Central memory CD8-positive, alpha-beta T cell (primary cell): ENCODE measurements around the gene PSD4.

Experiments used
- ATAC-seq: fragments of 150-1000 bp; cut with Tn5 transposase; replicated peaks from 2 replicates; pipeline ENCODE4 v1.10.0; 2022; ENCODE audit warnings: mild to moderate bottlenecking, moderate FRiP score, moderate number of reproducible peaks; ENCODE audit not compliant: poor library complexity, severe bottlenecking; ENCODE audit errors: extremely low read depth
- DNase-seq, 2 donors: peaks; one replicate each; pipeline ENCODE4 v3.0.0; 2021; ENCODE audit warnings: low spot score in 2 of 2
- H3K27ac Mint-ChIP-seq: one replicate; pipeline ENCODE4 v1.8.0; 2022; ENCODE audit warnings: low read depth, mild to moderate bottlenecking, moderate library complexity, mixed read lengths
- H3K27me3 Mint-ChIP-seq: one replicate; pipeline ENCODE4 v1.8.0; 2022; ENCODE audit warnings: mixed read lengths
- H3K36me3 Mint-ChIP-seq: one replicate; pipeline ENCODE4 v1.8.0; 2022; ENCODE audit warnings: mild to moderate bottlenecking, moderate library complexity, mixed read lengths; ENCODE audit not compliant: insufficient read depth
- H3K4me1 Mint-ChIP-seq: one replicate; pipeline ENCODE4 v1.8.0; 2022; ENCODE audit warnings: mixed read lengths
- H3K4me3 Mint-ChIP-seq: one replicate; pipeline ENCODE4 v1.8.0; 2022; ENCODE audit warnings: mild to moderate bottlenecking, moderate library complexity, mixed read lengths
- H3K9me3 Mint-ChIP-seq: one replicate; pipeline ENCODE4 v1.8.0; 2022; ENCODE audit warnings: mixed read lengths

PSD4 gene

GRCh38 chr2:113187771-113188170 lies 14.0 kb downstream of the PSD4 start:
- Mint-ChIP-seq H3K36me3 (peaks cover 63% of the 10 kb centered on the region), H3K27ac (peak overlapping the region; percentile 49), H3K9me3 (no peaks in the 10 kb centered on the region), H3K4me3 (peak overlapping the region; percentile 7), H3K4me1 (peaks cover 72% of the 10 kb centered on the region), H3K27me3 (no peaks in the 10 kb centered on the region)
- ATAC-seq (no peak), DNase-seq (no peak)

- H3K36me3 Mint-ChIP-seq: peaks cover 54% of the 10 kb centered on the region
- DNase-seq (no peak), ATAC-seq (no peak)
- no peaks in the 10 kb centered on the region for H3K9me3 Mint-ChIP-seq
- H3K27me3 Mint-ChIP-seq: no peaks in the 10 kb centered on the region
- H3K4me1 Mint-ChIP-seq: peaks cover 56% of the 10 kb centered on the region
- H3K4me3 Mint-ChIP-seq: no peak overlapping the region
- H3K27ac Mint-ChIP-seq: peak overlapping the region; percentile 45
Measured at GRCh38 chr2:113190871-113191270, 17.1 kb downstream of the PSD4 start.

- peaks cover 62% of the 10 kb centered on the region for H3K36me3 Mint-ChIP-seq
- no peak for DNase-seq
- no peak for ATAC-seq
Measured at GRCh38 chr2:113192459-113193100, 18.8 kb downstream of the PSD4 start.

GRCh38 chr2:113195923-113196501 lies 22.2 kb downstream of the PSD4 start:
- Mint-ChIP-seq H3K27me3 (no peaks in the 10 kb centered on the region), H3K4me3 (no peak overlapping the region), H3K27ac (peak overlapping the region; percentile 17), H3K4me1 (peaks cover 33% of the 10 kb centered on the region), H3K9me3 (no peaks in the 10 kb centered on the region), H3K36me3 (peaks cover 58% of the 10 kb centered on the region)
- ATAC-seq (no peak), DNase-seq (no peak)

More at GRCh38 chr2:113192459-113193100, 18.8 kb downstream of the PSD4 start:
- Mint-ChIP-seq H3K9me3 (no peaks in the 10 kb centered on the region), H3K4me3 (no peak overlapping the region), H3K27ac (peak overlapping the region; percentile 91), H3K4me1 (peaks cover 55% of the 10 kb centered on the region), H3K27me3 (no peaks in the 10 kb centered on the region)

GRCh38 chr2:113196839-113197238 lies 23.1 kb downstream of the PSD4 start:
- Mint-ChIP-seq H3K27ac (peak overlapping the region; percentile 17), H3K4me1 (peaks cover 33% of the 10 kb centered on the region)

GRCh38 chr2:113197347-113198047 lies 23.7 kb downstream of the PSD4 start:
- DNase-seq: no peak
- no peak for ATAC-seq
- peak overlapping the region; percentile 17 for H3K27ac Mint-ChIP-seq
- no peaks in the 10 kb centered on the region for H3K27me3 Mint-ChIP-seq
- peaks cover 33% of the 10 kb centered on the region for H3K4me1 Mint-ChIP-seq
- H3K4me3 Mint-ChIP-seq: no peak overlapping the region
- H3K36me3 Mint-ChIP-seq: peaks cover 50% of the 10 kb centered on the region
- no peaks in the 10 kb centered on the region for H3K9me3 Mint-ChIP-seq

More at GRCh38 chr2:113196839-113197238, 23.1 kb downstream of the PSD4 start:
- no peaks in the 10 kb centered on the region for H3K27me3 Mint-ChIP-seq
- no peak overlapping the region for H3K4me3 Mint-ChIP-seq
- DNase-seq (no peak), ATAC-seq (no peak)
- no peaks in the 10 kb centered on the region for H3K9me3 Mint-ChIP-seq
- peaks cover 50% of the 10 kb centered on the region for H3K36me3 Mint-ChIP-seq

GRCh38 chr2:113198048-113198789 lies 24.4 kb downstream of the PSD4 start:
- H3K27me3 Mint-ChIP-seq: no peaks in the 10 kb centered on the region
- ATAC-seq (no peak), DNase-seq (no peak)
- H3K4me3 Mint-ChIP-seq: no peak overlapping the region
- peaks cover 50% of the 10 kb centered on the region for H3K36me3 Mint-ChIP-seq
- H3K27ac Mint-ChIP-seq: no peak overlapping the region
- H3K4me1 Mint-ChIP-seq: peaks cover 32% of the 10 kb centered on the region
- no peaks in the 10 kb centered on the region for H3K9me3 Mint-ChIP-seq

GRCh38 chr2:113198790-113199612 lies 25.2 kb downstream of the PSD4 start:
- DNase-seq: peak; percentile 47 to 56
- H3K4me1 Mint-ChIP-seq: peaks cover 33% of the 10 kb centered on the region
- peak overlapping the region; percentile 53 for H3K27ac Mint-ChIP-seq
- peaks cover 52% of the 10 kb centered on the region for H3K36me3 Mint-ChIP-seq
- H3K4me3 Mint-ChIP-seq: peak overlapping the region; percentile 42
- no peaks in the 10 kb centered on the region for H3K9me3 Mint-ChIP-seq
- H3K27me3 Mint-ChIP-seq: no peaks in the 10 kb centered on the region
- peak; percentile 67 for ATAC-seq

GRCh38 chr2:113200236-113200635 lies 26.5 kb downstream of the PSD4 start:
- peaks cover 46% of the 10 kb centered on the region for H3K36me3 Mint-ChIP-seq
- H3K27me3 Mint-ChIP-seq: no peaks in the 10 kb centered on the region
- no peaks in the 10 kb centered on the region for H3K9me3 Mint-ChIP-seq
- no peak overlapping the region for H3K4me3 Mint-ChIP-seq
- peak overlapping the region; percentile 53 for H3K27ac Mint-ChIP-seq
- ATAC-seq: no peak
- peaks cover 41% of the 10 kb centered on the region for H3K4me1 Mint-ChIP-seq
- DNase-seq: no peak

- H3K27me3 Mint-ChIP-seq: no peaks in the 10 kb centered on the region
- ATAC-seq: no peak
- no peak for DNase-seq
- H3K27ac Mint-ChIP-seq: no peak overlapping the region
- H3K4me3 Mint-ChIP-seq: no peak overlapping the region
- peaks cover 39% of the 10 kb centered on the region for H3K36me3 Mint-ChIP-seq
- H3K4me1 Mint-ChIP-seq: peaks cover 39% of the 10 kb centered on the region
- H3K9me3 Mint-ChIP-seq: no peaks in the 10 kb centered on the region
Measured at GRCh38 chr2:113200736-113201490, 27.1 kb downstream of the PSD4 start.

GRCh38 chr2:113201496-113202304 lies 27.9 kb downstream of the PSD4 start:
- Mint-ChIP-seq H3K36me3 (peaks cover 31% of the 10 kb centered on the region), H3K4me1 (peaks cover 35% of the 10 kb centered on the region), H3K27me3 (no peaks in the 10 kb centered on the region), H3K4me3 (no peak overlapping the region), H3K27ac (no peak overlapping the region), H3K9me3 (no peaks in the 10 kb centered on the region)
- no peak for ATAC-seq
- DNase-seq: no peak
